Activated T-cell treated with anti-CD3 and anti-CD28 coated beads, Interleukin-2, amount 50 U/mL, for 24 hours (primary cell): ENCODE measurements around the gene PPAN.

Source experiments
- DNase-seq: peaks from one replicate; pipeline ENCODE4 v3.0.0-alpha.2; 2020
- H3K27ac Mint-ChIP-seq: 2 replicates; pipeline ENCODE4 v1.8.0; 2020; ENCODE audit warnings: mild to moderate bottlenecking, mixed read lengths
- H3K27me3 Mint-ChIP-seq: 2 replicates; pipeline ENCODE4 v1.8.0; 2020; ENCODE audit warnings: mixed read lengths
- H3K36me3 Mint-ChIP-seq: 2 replicates; pipeline ENCODE4 v1.8.0; 2020; ENCODE audit warnings: low read depth, mixed read lengths
- H3K4me1 Mint-ChIP-seq: 2 replicates; pipeline ENCODE4 v1.8.0; 2020; ENCODE audit warnings: low read depth, mixed read lengths
- H3K4me3 Mint-ChIP-seq: 2 replicates; pipeline ENCODE4 v1.8.0; 2020; ENCODE audit warnings: mild to moderate bottlenecking, moderate library complexity, mixed read lengths
- H3K9me3 Mint-ChIP-seq: 2 replicates; pipeline ENCODE4 v1.8.0; 2020; ENCODE audit warnings: mixed read lengths

PPAN gene

GRCh38 chr19:10114651-10115391 lies 8.7 kb downstream of the PPAN start:
- DNase-seq, result peak; percentile 68
- Mint-ChIP-seq H3K9me3 (no peaks in the 10 kb centered on the region), H3K4me1 (peaks cover 71% of the 10 kb centered on the region), H3K27ac (peak overlapping the region; percentile 86), H3K27me3 (no peaks in the 10 kb centered on the region), H3K4me3 (peak overlapping the region; percentile 23), H3K36me3 (peaks cover 93% of the 10 kb centered on the region)

- Mint-ChIP-seq H3K27ac (peak overlapping the region; percentile 86), H3K4me1 (peaks cover 68% of the 10 kb centered on the region), H3K27me3 (no peaks in the 10 kb centered on the region), H3K9me3 (no peaks in the 10 kb centered on the region), H3K36me3 (peaks cover 86% of the 10 kb centered on the region), H3K4me3 (peak overlapping the region; percentile 23)
- DNase-seq, result peak; percentile 62
Measured at GRCh38 chr19:10115392-10116084, 9.4 kb downstream of the PPAN start.

- peak; percentile 55 for DNase-seq
- Mint-ChIP-seq H3K36me3 (peaks cover 79% of the 10 kb centered on the region), H3K4me1 (peaks cover 64% of the 10 kb centered on the region), H3K27me3 (no peaks in the 10 kb centered on the region), H3K9me3 (no peaks in the 10 kb centered on the region), H3K27ac (peak overlapping the region; percentile 86), H3K4me3 (peak overlapping the region; percentile 13)
Measured at GRCh38 chr19:10116085-10116865, 10.1 kb downstream of the PPAN start.

DNA sequence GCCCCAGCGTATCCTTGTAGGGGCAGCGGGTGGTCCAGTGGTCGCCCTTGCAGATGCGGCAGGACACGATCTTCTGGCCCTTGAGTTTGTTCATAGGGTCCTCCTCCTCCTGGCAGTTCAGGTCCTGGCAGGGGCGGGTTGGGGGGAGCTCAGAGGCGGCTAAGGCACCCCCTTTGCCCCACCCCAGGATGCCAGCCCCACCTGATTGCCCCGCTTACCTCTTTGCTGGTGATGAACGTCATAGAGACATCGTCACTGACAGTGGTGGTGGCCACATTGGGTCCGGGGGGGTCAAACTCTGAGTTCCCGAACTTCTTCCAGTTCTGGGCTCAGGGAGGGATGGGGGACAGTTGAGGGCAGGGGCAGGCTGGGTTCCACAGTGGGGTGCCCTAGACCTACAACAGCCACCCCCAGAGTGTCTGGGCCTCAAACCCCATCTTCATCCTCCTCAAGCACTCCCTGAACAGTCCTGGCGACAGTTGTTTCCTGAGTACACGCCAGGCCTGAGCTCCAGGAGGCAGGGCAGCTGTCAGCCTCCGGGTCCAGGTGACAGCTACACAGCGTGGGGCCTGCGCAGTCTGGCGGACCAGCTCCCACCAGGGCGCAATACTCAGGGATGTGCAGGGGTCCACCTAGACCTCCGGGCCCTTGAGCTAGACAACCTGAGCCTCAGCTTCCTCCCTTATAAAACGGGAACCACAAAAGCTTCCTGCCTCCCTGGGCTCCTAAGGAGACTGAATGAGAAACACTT lies 10.9 kb downstream of the PPAN start:
- Mint-ChIP-seq H3K27me3 (no peaks in the 10 kb centered on the region), H3K4me3 (peak overlapping the region; percentile 36), H3K36me3 (peaks cover 71% of the 10 kb centered on the region), H3K9me3 (no peaks in the 10 kb centered on the region), H3K4me1 (peaks cover 56% of the 10 kb centered on the region), H3K27ac (peak overlapping the region; percentile 86)
- DNase-seq, result no peak

- H3K27me3 Mint-ChIP-seq, result no peaks in the 10 kb centered on the region
- H3K36me3 Mint-ChIP-seq, result peaks cover 56% of the 10 kb centered on the region
- peak overlapping the region; percentile 95 for H3K27ac Mint-ChIP-seq
- peak overlapping the region; percentile 93 for H3K4me3 Mint-ChIP-seq
- DNase-seq, result no peak
- peaks cover 39% of the 10 kb centered on the region for H3K4me1 Mint-ChIP-seq
- H3K9me3 Mint-ChIP-seq, result no peaks in the 10 kb centered on the region
Measured at GRCh38 chr19:10118960-10119359, 12.8 kb downstream of the PPAN start.

- DNase-seq, result no peak
- Mint-ChIP-seq H3K4me3 (no peak overlapping the region), H3K27ac (peak overlapping the region; percentile 50), H3K9me3 (no peaks in the 10 kb centered on the region), H3K27me3 (no peaks in the 10 kb centered on the region), H3K4me1 (peaks cover 29% of the 10 kb centered on the region), H3K36me3 (peaks cover 45% of the 10 kb centered on the region)
Measured at GRCh38 chr19:10120538-10121189, 14.5 kb downstream of the PPAN start.

DNA sequence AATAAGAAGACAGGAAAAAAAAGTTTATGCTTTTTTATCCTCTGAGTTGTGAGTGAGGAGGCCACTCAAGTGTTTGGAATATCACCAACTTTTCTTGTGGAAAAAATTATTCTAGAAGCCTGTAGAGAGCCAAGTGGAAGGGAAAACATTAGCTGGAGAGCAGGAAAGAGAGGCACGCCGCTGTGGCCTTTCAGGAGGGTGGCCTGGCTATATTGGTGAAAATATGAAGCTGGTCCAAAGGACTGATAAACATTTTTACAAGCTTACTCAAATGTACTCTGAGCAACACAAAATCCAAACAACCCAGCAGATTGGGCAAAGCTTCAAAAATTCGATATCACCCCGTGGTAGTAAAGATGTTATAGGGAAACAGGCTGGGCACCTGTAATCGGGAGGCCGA lies 15.9 kb downstream of the PPAN start:
- H3K9me3 Mint-ChIP-seq, result no peaks in the 10 kb centered on the region
- H3K27me3 Mint-ChIP-seq, result no peaks in the 10 kb centered on the region
- no peak for DNase-seq
- no peak overlapping the region for H3K27ac Mint-ChIP-seq
- peaks cover 39% of the 10 kb centered on the region for H3K36me3 Mint-ChIP-seq
- peaks cover 19% of the 10 kb centered on the region for H3K4me1 Mint-ChIP-seq
- no peak overlapping the region for H3K4me3 Mint-ChIP-seq

DNA sequence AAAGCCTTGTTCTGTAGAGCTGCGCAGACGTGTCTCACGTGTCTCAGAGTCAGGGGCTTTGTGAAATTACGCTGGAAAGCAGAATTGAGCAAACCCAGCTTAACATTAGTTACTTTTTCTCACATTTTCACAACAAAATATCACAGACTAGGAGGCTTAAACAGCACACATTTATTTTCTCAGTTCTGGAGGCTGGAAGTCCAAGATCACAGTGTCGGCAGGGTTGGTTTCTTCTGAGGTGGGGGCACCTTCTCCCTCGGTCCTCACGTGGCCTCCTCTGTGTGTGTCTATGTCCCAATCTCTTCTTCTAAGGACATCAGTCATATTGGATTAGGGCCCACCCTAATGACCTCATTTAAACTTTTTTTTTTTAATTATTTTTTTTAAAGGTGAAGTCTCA lies 18.3 kb downstream of the PPAN start:
- peak overlapping the region; percentile 2 for H3K27ac Mint-ChIP-seq
- H3K27me3 Mint-ChIP-seq, result no peaks in the 10 kb centered on the region

GRCh38 chr19:10126213-10126639 lies 20.1 kb downstream of the PPAN start:
- Mint-ChIP-seq H3K9me3 (no peaks in the 10 kb centered on the region), H3K36me3 (peaks cover 45% of the 10 kb centered on the region), H3K4me1 (no peaks in the 10 kb centered on the region), H3K4me3 (no peak overlapping the region), H3K27me3 (no peaks in the 10 kb centered on the region), H3K27ac (no peak overlapping the region)
- DNase-seq, result no peak

More for the DNA sequence above, 18.3 kb downstream of the PPAN start:
- H3K9me3 Mint-ChIP-seq, result no peaks in the 10 kb centered on the region
- H3K4me1 Mint-ChIP-seq, result peaks cover 5% of the 10 kb centered on the region
- no peak overlapping the region for H3K4me3 Mint-ChIP-seq
- DNase-seq, result no peak
- H3K36me3 Mint-ChIP-seq, result peaks cover 33% of the 10 kb centered on the region

DNA sequence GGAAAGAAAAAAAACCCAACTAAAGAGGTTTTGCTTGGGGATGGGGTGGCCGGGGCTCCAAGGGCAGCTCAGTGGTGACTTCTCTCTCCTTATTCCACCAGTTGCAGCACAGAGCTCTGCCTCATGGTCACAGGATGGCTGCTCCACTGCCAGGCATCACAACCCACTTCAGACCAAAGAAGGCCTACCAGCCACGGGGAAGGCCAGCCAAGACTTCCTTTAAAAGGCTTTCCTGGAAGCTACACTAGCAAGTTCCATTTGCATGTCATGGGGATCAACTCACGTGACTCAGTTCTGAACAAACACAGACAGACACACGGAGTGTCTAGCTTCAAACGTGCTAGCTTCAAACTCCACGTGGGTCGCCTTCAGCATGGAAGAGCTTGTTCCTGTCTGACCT lies 26.7 kb downstream of the PPAN start:
- no peaks in the 10 kb centered on the region for H3K27me3 Mint-ChIP-seq
- H3K27ac Mint-ChIP-seq, result peak overlapping the region; percentile 77
- DNase-seq, result no peak
- H3K9me3 Mint-ChIP-seq, result no peaks in the 10 kb centered on the region
- H3K36me3 Mint-ChIP-seq, result peaks cover 92% of the 10 kb centered on the region
- H3K4me1 Mint-ChIP-seq, result peaks cover 3% of the 10 kb centered on the region
- H3K4me3 Mint-ChIP-seq, result no peak overlapping the region

DNA sequence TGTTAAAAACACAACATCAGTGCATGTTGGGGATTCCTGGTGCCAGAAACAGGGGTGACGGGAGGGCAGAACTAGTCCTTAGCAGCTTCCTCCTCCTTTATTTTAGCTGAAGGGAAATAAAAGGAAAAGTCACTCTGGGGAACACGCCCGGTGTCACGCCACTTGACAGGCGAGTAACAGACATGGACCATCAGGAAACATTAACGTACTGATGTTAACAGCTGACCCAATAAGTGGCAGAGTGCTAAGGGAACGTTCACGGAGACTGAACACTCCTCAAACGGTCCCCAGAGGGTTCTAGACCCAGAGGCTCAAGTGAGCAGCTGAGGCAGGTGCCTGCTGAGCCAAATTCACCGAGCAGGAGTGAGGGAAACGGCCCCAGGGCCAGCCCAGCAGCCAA lies 27.4 kb downstream of the PPAN start:
- no peak overlapping the region for H3K4me3 Mint-ChIP-seq
- peaks cover 93% of the 10 kb centered on the region for H3K36me3 Mint-ChIP-seq
- DNase-seq, result no peak
- no peaks in the 10 kb centered on the region for H3K27me3 Mint-ChIP-seq
- H3K27ac Mint-ChIP-seq, result no peak overlapping the region
- H3K4me1 Mint-ChIP-seq, result peaks cover 3% of the 10 kb centered on the region
- no peaks in the 10 kb centered on the region for H3K9me3 Mint-ChIP-seq

DNA sequence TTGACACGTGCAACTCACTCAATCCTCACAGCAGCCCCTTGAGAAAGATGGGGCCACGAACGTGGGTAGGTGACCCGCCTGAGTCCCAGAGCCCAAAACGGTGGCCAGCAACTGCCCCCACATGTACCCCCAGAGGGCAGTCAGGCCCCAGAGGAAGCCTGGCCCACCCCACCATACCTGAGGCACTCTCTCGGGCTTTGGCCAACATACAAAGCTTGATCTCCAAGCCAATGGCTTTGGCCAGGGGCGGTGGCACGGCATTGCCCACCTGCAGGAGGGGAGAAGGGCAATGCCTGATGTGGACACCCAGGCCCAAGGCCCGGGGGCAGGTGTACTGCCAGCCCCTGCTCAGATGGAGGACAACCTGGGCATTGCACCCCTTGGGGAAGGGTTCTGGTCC lies 27.9 kb downstream of the PPAN start:
- H3K9me3 Mint-ChIP-seq, result no peaks in the 10 kb centered on the region
- peaks cover 93% of the 10 kb centered on the region for H3K36me3 Mint-ChIP-seq
- no peak overlapping the region for H3K27ac Mint-ChIP-seq
- no peak for DNase-seq
- H3K4me1 Mint-ChIP-seq, result peaks cover 3% of the 10 kb centered on the region
- H3K27me3 Mint-ChIP-seq, result no peaks in the 10 kb centered on the region
- H3K4me3 Mint-ChIP-seq, result no peak overlapping the region

DNA sequence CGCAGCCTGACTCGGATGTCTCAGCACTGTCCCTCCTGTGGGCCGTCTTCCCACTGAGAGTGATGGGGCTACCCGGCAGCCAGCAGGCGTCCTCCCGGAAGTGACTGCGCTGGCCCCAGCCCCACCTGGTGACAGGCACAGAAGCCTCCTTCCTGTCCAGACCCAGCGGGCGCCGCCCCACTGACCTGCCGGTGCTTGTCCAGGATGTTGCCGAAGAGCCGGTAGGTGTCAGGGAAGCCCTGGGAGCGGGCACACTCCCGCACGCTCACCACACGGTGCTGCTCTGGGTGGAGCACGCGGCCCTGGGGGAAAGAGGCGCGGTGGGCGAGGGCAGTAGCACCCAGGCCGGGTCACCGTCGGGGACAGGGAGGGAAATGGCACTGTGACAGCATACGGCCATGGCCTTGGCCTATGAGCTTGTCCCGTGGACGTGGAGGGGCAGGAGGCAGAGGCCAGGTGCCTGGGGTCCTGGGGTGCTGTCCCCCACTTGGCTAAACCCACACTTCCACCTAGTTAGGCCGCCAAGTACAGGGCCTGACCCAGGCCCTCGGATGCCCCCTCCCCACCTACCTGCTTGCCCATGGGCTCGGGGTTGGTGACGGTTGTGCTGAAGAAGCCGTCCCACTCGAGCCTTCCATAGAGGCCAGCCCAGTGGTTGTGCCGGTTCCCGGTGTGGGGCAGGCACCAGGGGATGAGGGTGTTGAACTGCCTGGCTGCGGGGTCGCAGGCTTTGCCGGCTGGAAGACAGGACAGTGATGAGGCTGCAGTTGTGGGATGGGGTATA lies 29.6 kb downstream of the PPAN start:
- Mint-ChIP-seq H3K9me3 (no peaks in the 10 kb centered on the region), H3K4me1 (peaks cover 3% of the 10 kb centered on the region), H3K27me3 (no peaks in the 10 kb centered on the region), H3K4me3 (no peak overlapping the region), H3K36me3 (peaks cover 99% of the 10 kb centered on the region), H3K27ac (peak overlapping the region; percentile 52)
- no peak for DNase-seq
